Tibial artery (tissue), 4 donors: ENCODE measurements around the gene CNRIP1.

Experiments
- DNase-seq, 2 donors: peaks; one replicate each; pipeline ENCODE4 v3.0.0-alpha.2; 2019
- H3K27ac ChIP-seq, 2 donors: fragments of 200-600 bp; sonication (generic) in 1 of 2; 1 replicate in 1 of 2; 2 replicates in 1 of 2; pipeline ENCODE4 v1.5.1; 2018 to 2019; ENCODE audit warnings: mild to moderate bottlenecking in 1 of 2
- H3K27me3 ChIP-seq, 2 donors: fragments of 200-600 bp; sonication (generic) in 1 of 2; one replicate each; pipeline versions ENCODE4 v1.5.1 to v1.6.0; 2016 to 2019
- H3K36me3 ChIP-seq, 3 donors: fragments of 200-600 bp; sonication (generic) in 2 of 3; one replicate each; pipeline ENCODE4 v1.5.1; 2016 to 2019; ENCODE audit warnings: mild to moderate bottlenecking in 2 of 3
- H3K4me1 ChIP-seq, 4 donors: fragments of 200-600 bp; sonication (generic) in 2 of 4; 1 replicate in 3 of 4; 2 replicates in 1 of 4; pipeline ENCODE4 v1.5.1; 2016 to 2019
- H3K4me3 ChIP-seq, 2 donors: fragments of 200-600 bp; sonication (generic) in 1 of 2; 1 replicate in 1 of 2; 2 replicates in 1 of 2; pipeline ENCODE4 v1.5.1; 2018 to 2019; ENCODE audit warnings: mild to moderate bottlenecking in 2 of 2
- H3K9me3 ChIP-seq, 3 donors: fragments of 200-600 bp; sonication (generic) in 1 of 3; one replicate each; pipeline ENCODE4 v1.5.1; 2016 to 2019
- intact Hi-C: fragments of 100-400 bp; cut with DNase I; formaldehyde crosslinking; loops from one replicate; pipeline ENCODE4 v1.15.0; 2023; ENCODE audit warnings: low total_unique reads
- TF ChIP-seq, protein P1 (sequence below), 2 experiments: fragments of 200-600 bp in 1 of 2; fragments of 450-650 bp in 1 of 2; IDR thresholded peaks; one replicate each; pipeline ENCODE4 v1.5.1; 2017 to 2019; ENCODE audit warnings: antibody characterized with exemption in 2 of 2, mild to moderate bottlenecking in 1 of 2, moderate library complexity in 1 of 2

Gene CNRIP1

DNA sequence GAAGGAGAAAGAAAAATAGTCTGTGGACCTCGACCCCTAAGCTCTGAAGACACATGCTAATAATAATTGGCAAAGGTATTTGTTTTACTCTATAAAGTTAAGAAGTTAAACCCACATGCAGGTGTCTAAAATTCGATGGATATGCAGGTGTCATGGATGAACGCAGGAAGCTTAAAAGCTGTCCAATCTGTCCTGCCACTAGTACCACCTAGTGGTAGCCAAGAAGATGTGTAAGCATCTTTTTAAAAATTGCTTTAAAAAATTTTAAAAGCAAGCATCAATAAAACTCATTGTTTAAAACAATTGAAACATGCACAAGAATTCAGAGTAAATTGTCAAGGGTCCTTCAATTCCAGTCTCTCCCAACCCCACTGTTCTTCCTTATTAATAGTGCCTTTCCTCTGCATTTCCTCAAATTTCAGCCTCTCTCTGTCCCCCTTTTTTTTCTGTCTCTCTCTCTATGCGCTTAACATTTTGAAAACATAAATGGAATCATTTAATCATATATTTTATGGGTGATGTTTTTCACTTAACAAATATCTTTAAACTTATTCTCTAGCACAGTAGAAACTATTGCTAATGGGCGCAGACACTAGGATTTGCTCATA, 36.8 kb downstream of the CNRIP1 start:
- H3K4me3 ChIP-seq: no peak overlapping the region
- DNase-seq: no peak
- no peaks in the 10 kb centered on the region for H3K9me3 ChIP-seq
- H3K36me3 ChIP-seq: no peaks in the 10 kb centered on the region
- TF ChIP-seq, protein P1, sequence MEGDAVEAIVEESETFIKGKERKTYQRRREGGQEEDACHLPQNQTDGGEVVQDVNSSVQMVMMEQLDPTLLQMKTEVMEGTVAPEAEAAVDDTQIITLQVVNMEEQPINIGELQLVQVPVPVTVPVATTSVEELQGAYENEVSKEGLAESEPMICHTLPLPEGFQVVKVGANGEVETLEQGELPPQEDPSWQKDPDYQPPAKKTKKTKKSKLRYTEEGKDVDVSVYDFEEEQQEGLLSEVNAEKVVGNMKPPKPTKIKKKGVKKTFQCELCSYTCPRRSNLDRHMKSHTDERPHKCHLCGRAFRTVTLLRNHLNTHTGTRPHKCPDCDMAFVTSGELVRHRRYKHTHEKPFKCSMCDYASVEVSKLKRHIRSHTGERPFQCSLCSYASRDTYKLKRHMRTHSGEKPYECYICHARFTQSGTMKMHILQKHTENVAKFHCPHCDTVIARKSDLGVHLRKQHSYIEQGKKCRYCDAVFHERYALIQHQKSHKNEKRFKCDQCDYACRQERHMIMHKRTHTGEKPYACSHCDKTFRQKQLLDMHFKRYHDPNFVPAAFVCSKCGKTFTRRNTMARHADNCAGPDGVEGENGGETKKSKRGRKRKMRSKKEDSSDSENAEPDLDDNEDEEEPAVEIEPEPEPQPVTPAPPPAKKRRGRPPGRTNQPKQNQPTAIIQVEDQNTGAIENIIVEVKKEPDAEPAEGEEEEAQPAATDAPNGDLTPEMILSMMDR (IDR thresholded peaks at IDR 0.05): peak; percentile 65 to 67
- no peak overlapping the region for H3K27ac ChIP-seq
- intact Hi-C loops: loop anchor here (10.0 kb wide), 1 partner anchor 88 kb away; no protein-coding TSS in a partner anchor
- peaks cover 0 to 5% (median 2%) of the 10 kb centered on the region in 4 donors for H3K4me1 ChIP-seq
- no peaks in the 10 kb centered on the region for H3K27me3 ChIP-seq

DNA sequence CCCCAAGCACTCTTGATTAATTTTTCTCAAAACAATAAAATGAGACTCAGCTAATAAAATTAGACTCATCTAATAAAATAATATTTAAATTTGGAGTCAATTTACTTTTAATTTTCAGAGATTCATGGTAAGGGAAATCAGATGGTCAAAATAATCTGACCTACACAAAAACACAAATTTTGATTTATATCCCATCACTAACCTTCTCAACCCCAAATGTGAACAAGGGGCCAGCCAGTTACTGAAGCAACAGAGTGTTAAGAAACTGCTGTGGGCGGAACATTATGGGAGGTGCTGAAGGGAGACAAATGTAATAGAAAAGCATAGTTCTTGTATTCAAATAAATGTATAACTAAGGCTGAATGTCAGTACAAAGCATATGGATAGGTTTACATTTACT, 39.0 kb downstream of the CNRIP1 start:
- H3K4me1 ChIP-seq: peaks cover 0 to 5% (median 0%) of the 10 kb centered on the region in 4 donors
- H3K9me3 ChIP-seq: no peaks in the 10 kb centered on the region
- intact Hi-C loops: loop anchor here (10.0 kb wide), 1 partner anchor 86 kb away; no protein-coding TSS in a partner anchor
- no peak for DNase-seq
- H3K4me3 ChIP-seq: no peak overlapping the region
- H3K27ac ChIP-seq: no peak overlapping the region
- TF ChIP-seq, protein P1 (IDR thresholded peaks at IDR 0.05): no peak
- no peaks in the 10 kb centered on the region for H3K27me3 ChIP-seq
- no peaks in the 10 kb centered on the region for H3K36me3 ChIP-seq

DNA sequence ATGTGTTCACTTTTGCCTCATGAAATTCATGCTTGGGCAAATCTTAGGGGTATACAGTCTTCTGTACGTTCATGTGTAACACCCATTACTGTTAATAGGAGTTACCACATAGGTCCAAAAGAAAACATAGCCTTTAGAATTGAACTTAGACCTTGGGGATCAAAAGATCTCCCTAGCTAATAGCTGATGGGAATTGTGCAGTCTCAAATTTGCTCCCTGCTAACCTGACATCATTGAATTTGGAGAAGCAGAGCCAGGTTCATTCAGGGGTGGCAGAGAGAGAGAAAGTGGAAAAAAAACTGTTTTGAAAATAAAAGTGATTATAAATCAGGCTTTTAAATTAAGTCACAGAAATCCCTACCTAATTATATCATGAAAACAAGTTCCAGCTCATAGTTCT, 39.4 kb downstream of the CNRIP1 start:
- Histone ChIP-seq H3K4me1 (peaks cover 0 to 5% (median 0%) of the 10 kb centered on the region in 4 donors), H3K36me3 (no peaks in the 10 kb centered on the region), H3K4me3 (no peak overlapping the region), H3K27me3 (no peaks in the 10 kb centered on the region), H3K9me3 (no peaks in the 10 kb centered on the region), H3K27ac (no peak overlapping the region)
- no peak for DNase-seq
- intact Hi-C loops: loop anchor here (10.0 kb wide), 1 partner anchor 86 kb away; no protein-coding TSS in a partner anchor
- TF ChIP-seq, protein P1 (IDR thresholded peaks at IDR 0.05): no peak

DNA sequence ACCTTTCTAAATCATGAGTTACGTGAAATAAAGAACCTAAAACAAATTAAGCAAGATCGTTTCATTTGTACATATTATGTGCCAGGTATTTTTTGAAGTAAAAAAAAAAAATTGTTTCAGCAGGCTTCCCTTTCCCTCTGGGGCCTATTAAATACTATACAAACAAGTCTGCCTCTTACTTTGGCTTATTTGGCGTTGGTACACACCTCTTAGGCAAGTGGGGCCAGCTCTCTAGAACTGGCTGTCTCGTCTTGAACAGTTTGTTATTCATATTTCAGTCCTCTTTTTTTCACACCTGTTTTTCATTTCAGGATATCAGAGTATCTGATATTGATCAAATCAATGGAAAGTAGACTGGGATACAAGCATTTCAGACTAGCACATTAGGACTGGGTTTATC, 40.1 kb downstream of the CNRIP1 start:
- Histone ChIP-seq H3K27me3 (no peaks in the 10 kb centered on the region), H3K36me3 (no peaks in the 10 kb centered on the region), H3K4me1 (peaks cover 0 to 5% (median 0%) of the 10 kb centered on the region in 4 donors), H3K4me3 (no peak overlapping the region), H3K27ac (no peak overlapping the region), H3K9me3 (no peaks in the 10 kb centered on the region)
- intact Hi-C loops: loop anchor here (10.0 kb wide), 1 partner anchor 85 kb away; no protein-coding TSS in a partner anchor
- TF ChIP-seq, protein P1 (IDR thresholded peaks at IDR 0.05): no peak
- no peak for DNase-seq

DNA sequence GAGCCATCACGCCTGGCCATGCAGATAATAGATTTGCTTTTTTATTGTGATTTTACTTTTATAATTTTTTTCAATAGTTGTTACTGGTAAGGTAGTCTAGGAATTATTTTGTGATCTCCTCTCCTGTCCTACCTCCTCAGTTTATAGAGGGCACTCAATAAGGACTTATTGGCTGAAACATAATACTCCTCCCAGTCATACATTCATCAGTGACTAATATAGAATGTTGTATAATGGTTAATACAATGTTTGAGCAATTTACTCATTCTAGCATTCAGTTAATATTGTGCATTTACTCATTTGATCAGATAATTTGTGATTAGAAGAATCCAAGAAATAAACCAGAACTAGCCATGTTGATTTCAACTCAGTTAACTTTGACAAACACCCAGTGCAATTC, 41.6 kb downstream of the CNRIP1 start:
- intact Hi-C loops: no loop called here
- H3K9me3 ChIP-seq: no peaks in the 10 kb centered on the region
- H3K4me1 ChIP-seq: peaks cover 0 to 5% (median 0%) of the 10 kb centered on the region in 4 donors
- DNase-seq: no peak
- TF ChIP-seq, protein P1 (IDR thresholded peaks at IDR 0.05): no peak
- H3K27ac ChIP-seq: no peak overlapping the region
- H3K27me3 ChIP-seq: no peaks in the 10 kb centered on the region
- H3K4me3 ChIP-seq: no peak overlapping the region
- H3K36me3 ChIP-seq: no peaks in the 10 kb centered on the region
